HG02610 (cell line): ENCODE measurements around the gene WNT7B.

Experiments used
- ATAC-seq: cut with Tn5 transposase; IDR thresholded peaks from one replicate; pipeline ENCODE4 v1.9.1; 2021; ENCODE audit warnings: mild to moderate bottlenecking, moderate library complexity; ENCODE audit not compliant: unreplicated experiment

The WNT7B gene

DNA sequence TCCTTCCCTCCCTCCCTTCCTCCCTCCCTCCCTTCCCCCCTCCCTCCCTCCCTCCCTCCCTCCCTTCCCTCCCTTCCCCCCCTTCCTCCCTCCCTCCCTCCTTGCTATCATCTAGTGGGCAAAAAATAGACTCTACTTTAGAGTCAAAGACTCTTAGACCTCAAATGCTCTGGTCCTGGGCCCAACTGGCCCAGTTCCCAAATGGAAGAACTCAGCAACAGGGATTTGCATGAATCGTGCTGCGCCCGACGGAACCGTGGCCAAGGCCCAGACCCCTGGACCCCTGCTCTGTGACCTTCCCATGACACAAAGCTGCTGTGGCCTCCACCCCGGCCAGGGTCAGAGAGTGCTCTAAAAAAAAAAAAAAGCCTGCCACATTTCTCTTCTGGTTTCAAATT, 97.4 kb downstream of the WNT7B start:
- ATAC-seq: no peak

- ATAC-seq: no peak
Measured at GRCh38 chr22:45878901-45879551, 97.9 kb downstream of the WNT7B start.

DNA sequence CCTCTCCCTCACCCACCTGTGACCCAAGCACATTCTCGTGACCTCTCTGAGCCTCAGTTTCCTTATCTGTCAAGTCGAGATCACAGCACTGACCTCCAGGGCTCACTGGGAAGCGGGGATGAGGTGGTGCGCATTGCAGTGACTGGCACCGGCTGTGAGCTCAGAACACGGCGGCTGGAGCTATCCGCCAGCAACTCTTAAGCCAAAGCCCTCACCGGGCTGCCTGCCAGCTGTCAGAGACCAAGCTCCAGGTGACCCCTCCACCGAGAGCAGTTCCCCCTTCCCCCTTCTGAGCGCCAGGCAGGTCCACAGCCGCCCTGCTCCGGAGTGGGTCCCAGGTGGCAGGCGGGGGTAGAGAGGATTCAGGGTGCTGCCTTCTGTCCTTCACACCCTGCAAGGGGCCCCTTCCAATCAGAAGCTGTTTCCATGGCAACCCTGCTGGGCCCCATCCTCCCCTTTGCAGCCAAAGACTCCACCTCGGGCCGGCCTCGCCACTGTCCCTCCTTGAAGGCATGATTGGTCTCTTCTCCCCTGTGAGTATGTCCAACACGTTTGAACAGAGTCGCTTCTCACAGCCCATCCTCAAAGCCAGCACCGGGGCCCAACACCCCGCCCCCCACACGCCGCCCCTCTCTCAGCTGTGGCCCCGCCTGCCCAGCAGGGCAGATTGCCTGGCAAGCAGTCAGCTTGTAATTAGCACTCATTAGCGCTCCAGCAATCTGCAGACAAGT, 98.7 kb downstream of the WNT7B start:
- no peak for ATAC-seq

DNA sequence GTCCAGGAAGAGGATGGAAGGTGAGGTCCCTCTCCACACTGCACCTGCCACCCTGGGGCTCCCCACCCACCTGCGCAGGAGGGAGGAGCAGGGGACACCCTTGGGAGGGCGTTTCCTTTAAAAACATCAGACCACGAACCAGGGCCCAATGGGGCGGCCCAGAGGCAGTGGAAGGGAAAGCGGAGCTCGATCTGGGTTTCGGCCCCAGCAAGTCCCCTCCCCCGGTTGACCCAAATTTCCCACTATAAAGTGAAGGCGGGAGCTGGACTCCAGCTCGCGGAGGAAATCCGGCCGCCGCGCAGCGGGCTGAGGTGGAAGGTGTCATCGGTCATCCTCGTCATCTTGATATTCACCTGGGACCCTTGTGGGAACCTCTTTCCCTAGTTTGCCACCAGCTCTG, 99.3 kb downstream of the WNT7B start:
- no peak for ATAC-seq

DNA sequence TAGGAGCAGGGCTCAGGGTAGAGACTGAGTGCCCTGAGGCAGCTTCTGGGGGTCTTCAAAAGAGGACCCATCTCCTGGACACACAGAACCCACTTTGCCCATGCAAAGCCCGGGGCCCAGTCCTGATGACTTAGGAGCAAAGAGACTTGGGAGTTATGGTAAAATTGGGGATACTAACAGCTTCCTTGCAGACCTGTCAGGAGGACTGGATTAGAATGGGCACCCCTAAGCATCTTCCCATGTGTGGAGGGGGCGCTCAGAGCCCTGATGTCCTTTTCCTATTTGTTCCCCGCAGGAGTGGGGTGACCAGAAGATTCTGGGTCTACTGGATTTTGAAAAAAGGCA, 100.0 kb downstream of the WNT7B start:
- ATAC-seq: no peak

DNA sequence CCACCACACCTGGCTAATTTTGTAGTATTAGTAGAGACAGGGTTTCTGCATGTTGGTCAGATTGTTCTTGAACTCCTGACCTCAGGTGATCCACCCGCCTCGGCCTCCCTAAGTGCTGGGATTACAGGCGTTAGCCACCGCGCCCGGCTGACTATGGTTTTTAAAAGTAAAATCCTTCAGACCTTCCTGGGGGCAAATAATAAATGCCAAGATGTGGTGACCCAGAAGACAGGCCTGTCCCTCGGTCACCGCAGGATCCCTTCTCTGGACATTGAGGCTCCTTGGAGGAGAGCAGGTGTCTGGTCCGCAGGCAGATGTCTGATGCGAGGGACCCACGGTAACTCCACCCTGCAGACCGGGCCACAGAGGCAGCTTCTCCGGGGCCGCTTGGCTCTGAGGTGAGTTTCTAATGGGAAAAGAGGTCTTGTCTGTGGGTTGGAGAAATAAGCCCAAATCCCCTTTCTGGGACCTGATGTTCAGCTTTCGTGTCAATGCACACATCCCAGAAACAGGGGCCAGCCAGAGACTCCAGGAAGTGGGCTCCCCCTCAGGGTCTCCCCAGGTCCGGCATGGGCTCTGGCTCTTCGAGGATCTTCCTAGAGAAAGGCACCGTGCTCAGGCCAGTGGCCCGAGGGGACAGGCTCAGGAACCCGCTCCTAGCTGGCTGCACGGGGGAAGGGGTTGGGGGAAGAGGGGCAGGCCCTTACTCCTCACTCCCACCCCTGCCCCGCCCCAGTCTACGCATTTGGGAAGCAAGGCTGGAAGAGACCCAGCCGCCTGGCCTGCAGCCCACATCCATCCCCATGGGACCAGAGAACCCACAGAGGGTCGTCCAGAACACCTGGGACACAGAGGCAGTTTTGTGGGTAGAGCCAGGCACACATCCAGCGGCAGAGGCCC, 100.6 kb downstream of the WNT7B start:
- no peak for ATAC-seq

- ATAC-seq: no peak
Measured at GRCh38 chr22:45872659-45873263, 104.2 kb downstream of the WNT7B start.

GRCh38 chr22:45871721-45872120, 105.2 kb downstream of the WNT7B start:
- no peak for ATAC-seq
